Testis (tissue), 2 donors: Measurements from ENCODE around the gene FRMD8.

Source experiments
- CTCF ChIP-seq, 3 experiments: fragments of 450-650 bp in 2 of 3; fragments of 200-600 bp in 1 of 3; sonication (generic) in 1 of 3; IDR thresholded peaks; one replicate each; pipeline ENCODE4 v1.5.1; 2016 to 2019; ENCODE audit warnings: antibody characterized with exemption in 3 of 3, mild to moderate bottlenecking in 2 of 3, moderate library complexity in 1 of 3
- POLR2A ChIP-seq: fragments of 450-650 bp; IDR thresholded peaks from one replicate; pipeline ENCODE4 v1.6.1; 2017; ENCODE audit warnings: antibody characterized with exemption, mild to moderate bottlenecking, moderate library complexity

- TF ChIP-seq CTCF (IDR thresholded peaks at IDR 0.05) (no peak), POLR2A (no peak)
Measured at GRCh38 chr11:65445101-65445603, 58.7 kb downstream of the FRMD8 start.
